Astrocyte of the cerebellum (primary cell): ENCODE data around the gene LRRC4.

Source experiments
- DNase-seq: peaks from one replicate; pipeline ENCODE4 v3.0.0-alpha.2; 2011; ENCODE audit warnings: low read depth
- H3K4me3 ChIP-seq: 2 replicates; pipeline ENCODE4 v1.5.1; 2011; ENCODE audit warnings: mild to moderate bottlenecking, low read depth, low read length, moderate library complexity
- in situ Hi-C: cut with HindIII; loops from 2 replicates; pipeline ENCODE4 v1.10.0; 2017; ENCODE audit warnings: low sequenced_read_pairs
- TF ChIP-seq, protein P1 (sequence below): IDR thresholded peaks from 2 replicates; pipeline ENCODE4 v1.5.1; 2012; ENCODE audit warnings: low read length, low read depth, moderate library complexity, mild to moderate bottlenecking; ENCODE audit errors: missing control alignments

Gene LRRC4

GRCh38 chr7:128059143-128059988 is 28.1 kb upstream of the LRRC4 start:
- DNase-seq: peak; percentile 60
- in situ Hi-C loops: no loop called here
- no peak overlapping the region for H3K4me3 ChIP-seq
- TF ChIP-seq, protein P1, sequence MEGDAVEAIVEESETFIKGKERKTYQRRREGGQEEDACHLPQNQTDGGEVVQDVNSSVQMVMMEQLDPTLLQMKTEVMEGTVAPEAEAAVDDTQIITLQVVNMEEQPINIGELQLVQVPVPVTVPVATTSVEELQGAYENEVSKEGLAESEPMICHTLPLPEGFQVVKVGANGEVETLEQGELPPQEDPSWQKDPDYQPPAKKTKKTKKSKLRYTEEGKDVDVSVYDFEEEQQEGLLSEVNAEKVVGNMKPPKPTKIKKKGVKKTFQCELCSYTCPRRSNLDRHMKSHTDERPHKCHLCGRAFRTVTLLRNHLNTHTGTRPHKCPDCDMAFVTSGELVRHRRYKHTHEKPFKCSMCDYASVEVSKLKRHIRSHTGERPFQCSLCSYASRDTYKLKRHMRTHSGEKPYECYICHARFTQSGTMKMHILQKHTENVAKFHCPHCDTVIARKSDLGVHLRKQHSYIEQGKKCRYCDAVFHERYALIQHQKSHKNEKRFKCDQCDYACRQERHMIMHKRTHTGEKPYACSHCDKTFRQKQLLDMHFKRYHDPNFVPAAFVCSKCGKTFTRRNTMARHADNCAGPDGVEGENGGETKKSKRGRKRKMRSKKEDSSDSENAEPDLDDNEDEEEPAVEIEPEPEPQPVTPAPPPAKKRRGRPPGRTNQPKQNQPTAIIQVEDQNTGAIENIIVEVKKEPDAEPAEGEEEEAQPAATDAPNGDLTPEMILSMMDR: no peak

GRCh38 chr7:128057909-128058308 is 26.7 kb upstream of the LRRC4 start:
- TF ChIP-seq, protein P1: no peak
- no peak for DNase-seq
- in situ Hi-C loops: no loop called here
- H3K4me3 ChIP-seq: no peak overlapping the region

GRCh38 chr7:128056901-128057300 is 25.7 kb upstream of the LRRC4 start:
- no peak overlapping the region for H3K4me3 ChIP-seq
- in situ Hi-C loops: no loop called here
- peak; percentile 83 for DNase-seq
- TF ChIP-seq, protein P1: no peak

DNA sequence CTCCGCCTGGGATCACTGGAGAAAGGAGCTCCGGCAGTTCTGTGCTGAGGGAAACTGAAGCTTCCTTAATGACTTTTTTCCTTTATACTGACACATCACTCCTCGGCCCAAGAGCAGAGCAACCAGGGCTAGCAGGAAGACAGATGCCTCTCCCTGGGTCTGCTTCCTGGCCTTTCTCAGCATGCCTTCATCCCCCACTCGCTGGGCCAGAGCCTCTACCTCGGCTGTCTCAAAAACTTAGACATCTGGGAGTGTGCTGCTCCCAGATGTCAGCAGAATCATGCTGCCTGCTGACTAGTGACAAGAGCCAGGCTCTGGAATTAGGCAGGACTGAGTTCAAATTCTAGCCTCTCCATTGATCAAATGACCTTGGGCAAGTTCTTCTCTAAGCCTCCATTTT is 24.4 kb upstream of the LRRC4 start:
- H3K4me3 ChIP-seq: no peak overlapping the region
- in situ Hi-C loops: no loop called here
- TF ChIP-seq, protein P1: no peak
- no peak for DNase-seq

GRCh38 chr7:128054511-128054910 is 23.3 kb upstream of the LRRC4 start:
- in situ Hi-C loops: no loop called here

DNA sequence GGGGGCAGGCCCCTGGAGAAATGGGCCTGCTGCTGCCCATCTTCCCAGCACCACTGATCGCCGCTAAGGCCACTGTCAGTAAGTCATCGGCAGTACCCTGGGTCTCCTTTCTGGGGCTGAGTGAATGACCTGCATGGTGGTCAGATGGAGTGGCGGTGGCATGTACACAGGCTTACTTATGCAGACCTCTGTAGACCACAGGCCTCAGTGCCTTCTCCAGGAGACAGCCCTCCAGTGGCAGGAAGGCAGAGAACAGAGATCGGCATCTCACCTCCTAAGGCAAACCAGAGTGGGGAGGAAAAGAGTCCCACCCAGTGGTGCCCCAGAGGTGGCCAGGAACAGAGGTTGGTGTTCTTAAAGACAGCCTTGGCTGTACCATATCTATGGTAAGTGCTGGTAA is 22.8 kb upstream of the LRRC4 start:
- TF ChIP-seq, protein P1: no peak
- no peak for DNase-seq
- H3K4me3 ChIP-seq: no peak overlapping the region
- in situ Hi-C loops: no loop called here

More at GRCh38 chr7:128054511-128054910, 23.3 kb upstream of the LRRC4 start:
- DNase-seq: no peak
- TF ChIP-seq, protein P1: no peak
- H3K4me3 ChIP-seq: no peak overlapping the region
